WTC11 (cell line): ENCODE data around the gene LOXL4. TPM values are rescaled to one million over a fixed set of nuclear protein-coding genes. Genes with fewer than 3 reads are reported as not detected.

Experiments used
- ATAC-seq: fragments of 200-7000 bp; cut with Tn5 transposase; 2 replicates; pipeline ENCODE4 v1.10.0; 2021; ENCODE audit warnings: mild to moderate bottlenecking, moderate library complexity
- CTCF ChIA-PET: fragments of 300-600 bp; sonication (Branson Sonifier 250); formaldehyde crosslinking; loops from one replicate; lab custom pipeline; 2021; ENCODE audit warnings: antibody characterized with exemption; lab: Charles Lee
- POLR2A ChIA-PET: fragments of 350-600 bp; sonication (Branson Sonifier 250); formaldehyde crosslinking; loops from one replicate; lab custom pipeline; 2021; ENCODE audit warnings: antibody characterized with exemption; lab: Charles Lee
- DNase-seq: peaks from one replicate; pipeline ENCODE4 v3.0.0; 2021; ENCODE audit warnings: low spot score
- H3K27ac Mint-ChIP-seq: 2 replicates; pipeline ENCODE4 v1.8.0; 2021; ENCODE audit warnings: mixed read lengths
- H3K27me3 Mint-ChIP-seq: 2 replicates; pipeline ENCODE4 v1.8.0; 2021; ENCODE audit warnings: low read depth, mild to moderate bottlenecking, moderate library complexity, mixed read lengths
- H3K36me3 Mint-ChIP-seq: 2 replicates; pipeline ENCODE4 v1.8.0; 2021; ENCODE audit warnings: mixed read lengths
- H3K4me1 Mint-ChIP-seq: 2 replicates; pipeline ENCODE4 v1.8.0; 2022; ENCODE audit warnings: mixed read lengths
- H3K4me3 Mint-ChIP-seq: 2 replicates; pipeline ENCODE4 v1.8.0; 2021; ENCODE audit warnings: mild to moderate bottlenecking, moderate library complexity, mixed read lengths
- H3K9me3 Mint-ChIP-seq: 2 replicates; pipeline ENCODE4 v1.8.0; 2021; ENCODE audit warnings: mixed read lengths
- ATF6 ChIP-seq: sonication (generic); formaldehyde crosslinking; IDR thresholded peaks from 2 replicates; pipeline ENCODE4 v1.8.1; 2023; ENCODE audit warnings: mild to moderate bottlenecking, missing genetic modification reagents
- FOXP4 ChIP-seq: sonication (generic); formaldehyde crosslinking; IDR thresholded peaks from 2 replicates; pipeline ENCODE4 v1.8.0; 2022; ENCODE audit warnings: mild to moderate bottlenecking, missing genetic modification reagents
- GABPB1 ChIP-seq: sonication (generic); formaldehyde crosslinking; IDR thresholded peaks from 2 replicates; pipeline ENCODE4 v1.8.1; 2023; ENCODE audit warnings: mild to moderate bottlenecking, missing genetic modification reagents
- IRF2 ChIP-seq: sonication (generic); formaldehyde crosslinking; IDR thresholded peaks from 2 replicates; pipeline ENCODE4 v1.8.0; 2022; ENCODE audit warnings: low read depth, missing genetic modification reagents, borderline replicate concordance
- JAZF1 ChIP-seq: fragments of 250-450 bp; sonication (Bioruptor Pico); IDR thresholded peaks from 2 replicates; pipeline ENCODE4 v1.9.0; 2021; ENCODE audit warnings: moderate library complexity, mild to moderate bottlenecking, inconsistent platforms
- KAT7 ChIP-seq: sonication (generic); formaldehyde crosslinking; IDR thresholded peaks from 2 replicates; pipeline ENCODE4 v1.8.1; 2023; ENCODE audit warnings: missing genetic modification reagents, mild to moderate bottlenecking, borderline replicate concordance
- ZNF416 ChIP-seq: fragments of 250-450 bp; sonication (Bioruptor Pico); IDR thresholded peaks from 2 replicates; pipeline ENCODE4 v1.9.0; 2021; ENCODE audit warnings: mild to moderate bottlenecking, inconsistent platforms
- total RNA-seq: library from RNA; stranded (reverse); gene quantifications from 3 replicates; pipeline ENCODE4 v1.2.3, GENCODE V29; 2021
- TF ChIP-seq, protein P1 (sequence below): sonication (generic); formaldehyde crosslinking; IDR thresholded peaks from 2 replicates; pipeline ENCODE4 v1.8.0; 2022; ENCODE audit warnings: mild to moderate bottlenecking, missing genetic modification reagents
- TF ChIP-seq, protein P2 (sequence below): sonication (generic); formaldehyde crosslinking; IDR thresholded peaks from 2 replicates; pipeline ENCODE4 v1.8.0; 2022; ENCODE audit warnings: missing genetic modification reagents
- TF ChIP-seq, protein P3 (sequence below): sonication (generic); formaldehyde crosslinking; IDR thresholded peaks from 2 replicates; pipeline ENCODE4 v1.8.1; 2022; ENCODE audit warnings: missing genetic modification reagents, borderline replicate concordance
- TF ChIP-seq, protein P4 (sequence below): sonication (generic); formaldehyde crosslinking; IDR thresholded peaks from 2 replicates; pipeline ENCODE4 v1.8.0; 2022; ENCODE audit warnings: mild to moderate bottlenecking, missing genetic modification reagents

Gene LOXL4
- total RNA-seq, 1 experiment from 2014 or later, result 0.35 TPM

- TF ChIP-seq JAZF1 (CRISPR knock-in tag), result no peak
- TF ChIP-seq IRF2 (CRISPR knock-in tag), result no peak
- TF ChIP-seq, protein P1, sequence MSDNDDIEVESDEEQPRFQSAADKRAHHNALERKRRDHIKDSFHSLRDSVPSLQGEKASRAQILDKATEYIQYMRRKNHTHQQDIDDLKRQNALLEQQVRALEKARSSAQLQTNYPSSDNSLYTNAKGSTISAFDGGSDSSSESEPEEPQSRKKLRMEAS (CRISPR knock-in tag), result no peak
- TF ChIP-seq, protein P2, sequence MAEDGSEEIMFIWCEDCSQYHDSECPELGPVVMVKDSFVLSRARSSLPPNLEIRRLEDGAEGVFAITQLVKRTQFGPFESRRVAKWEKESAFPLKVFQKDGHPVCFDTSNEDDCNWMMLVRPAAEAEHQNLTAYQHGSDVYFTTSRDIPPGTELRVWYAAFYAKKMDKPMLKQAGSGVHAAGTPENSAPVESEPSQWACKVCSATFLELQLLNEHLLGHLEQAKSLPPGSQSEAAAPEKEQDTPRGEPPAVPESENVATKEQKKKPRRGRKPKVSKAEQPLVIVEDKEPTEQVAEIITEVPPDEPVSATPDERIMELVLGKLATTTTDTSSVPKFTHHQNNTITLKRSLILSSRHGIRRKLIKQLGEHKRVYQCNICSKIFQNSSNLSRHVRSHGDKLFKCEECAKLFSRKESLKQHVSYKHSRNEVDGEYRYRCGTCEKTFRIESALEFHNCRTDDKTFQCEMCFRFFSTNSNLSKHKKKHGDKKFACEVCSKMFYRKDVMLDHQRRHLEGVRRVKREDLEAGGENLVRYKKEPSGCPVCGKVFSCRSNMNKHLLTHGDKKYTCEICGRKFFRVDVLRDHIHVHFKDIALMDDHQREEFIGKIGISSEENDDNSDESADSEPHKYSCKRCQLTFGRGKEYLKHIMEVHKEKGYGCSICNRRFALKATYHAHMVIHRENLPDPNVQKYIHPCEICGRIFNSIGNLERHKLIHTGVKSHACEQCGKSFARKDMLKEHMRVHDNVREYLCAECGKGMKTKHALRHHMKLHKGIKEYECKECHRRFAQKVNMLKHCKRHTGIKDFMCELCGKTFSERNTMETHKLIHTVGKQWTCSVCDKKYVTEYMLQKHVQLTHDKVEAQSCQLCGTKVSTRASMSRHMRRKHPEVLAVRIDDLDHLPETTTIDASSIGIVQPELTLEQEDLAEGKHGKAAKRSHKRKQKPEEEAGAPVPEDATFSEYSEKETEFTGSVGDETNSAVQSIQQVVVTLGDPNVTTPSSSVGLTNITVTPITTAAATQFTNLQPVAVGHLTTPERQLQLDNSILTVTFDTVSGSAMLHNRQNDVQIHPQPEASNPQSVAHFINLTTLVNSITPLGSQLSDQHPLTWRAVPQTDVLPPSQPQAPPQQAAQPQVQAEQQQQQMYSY (CRISPR knock-in tag), result no peak
- TF ChIP-seq, protein P3, sequence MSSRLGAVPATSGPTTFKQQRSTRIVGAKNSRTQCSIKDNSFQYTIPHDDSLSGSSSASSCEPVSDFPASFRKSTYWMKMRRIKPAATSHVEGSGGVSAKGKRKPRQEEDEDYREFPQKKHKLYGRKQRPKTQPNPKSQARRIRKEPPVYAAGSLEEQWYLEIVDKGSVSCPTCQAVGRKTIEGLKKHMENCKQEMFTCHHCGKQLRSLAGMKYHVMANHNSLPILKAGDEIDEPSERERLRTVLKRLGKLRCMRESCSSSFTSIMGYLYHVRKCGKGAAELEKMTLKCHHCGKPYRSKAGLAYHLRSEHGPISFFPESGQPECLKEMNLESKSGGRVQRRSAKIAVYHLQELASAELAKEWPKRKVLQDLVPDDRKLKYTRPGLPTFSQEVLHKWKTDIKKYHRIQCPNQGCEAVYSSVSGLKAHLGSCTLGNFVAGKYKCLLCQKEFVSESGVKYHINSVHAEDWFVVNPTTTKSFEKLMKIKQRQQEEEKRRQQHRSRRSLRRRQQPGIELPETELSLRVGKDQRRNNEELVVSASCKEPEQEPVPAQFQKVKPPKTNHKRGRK, result no peak
- TF ChIP-seq, all 79 proteins: peak for 0
- DNase-seq (no peak), ATAC-seq (no peak)
- Mint-ChIP-seq H3K4me1 (peaks cover 19% of the 10 kb centered on the region), H3K36me3 (no peaks in the 10 kb centered on the region), H3K27me3 (no peaks in the 10 kb centered on the region; the same call in 1 of the 2 replicates), H3K4me3 (no peak overlapping the region), H3K9me3 (no peaks in the 10 kb centered on the region), H3K27ac (no peak overlapping the region)
- CTCF ChIA-PET, result interaction anchor here (1.0 to 2.5 kb wide), 4 partner anchors 9 to 38 kb away, joined by 3 to 33 read pairs (median 6); no protein-coding TSS in a partner anchor
- POLR2A ChIA-PET, result no interaction called here
These were observed 32.7 kb upstream of the LOXL4 start for GRCh38 chr10:98300526-98301229.

DNA sequence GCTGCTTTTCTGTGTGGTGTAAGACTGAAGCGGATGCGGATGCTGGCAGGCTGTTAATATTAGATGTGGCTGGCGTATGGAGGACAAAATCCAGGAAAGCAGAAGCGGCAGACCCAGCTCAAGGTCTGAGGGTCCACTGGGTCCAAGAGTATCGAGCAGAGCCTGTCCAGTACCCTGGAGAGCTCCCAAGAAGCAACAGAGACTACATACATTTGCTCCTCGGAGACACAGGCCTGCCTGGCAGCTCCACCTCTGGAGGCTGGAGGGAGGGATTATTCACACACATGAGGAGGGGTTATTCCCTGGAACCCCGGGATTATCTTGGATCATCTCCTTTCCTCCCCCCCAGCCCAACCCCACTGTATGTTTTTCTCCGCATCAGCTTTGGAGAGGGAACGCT, 31.3 kb upstream of the LOXL4 start:
- no peak overlapping the region for H3K4me3 Mint-ChIP-seq
- POLR2A ChIA-PET, result no interaction called here
- peak; percentile 39 for DNase-seq

GRCh38 chr10:98296524-98296923, 28.5 kb upstream of the LOXL4 start:
- H3K4me1 Mint-ChIP-seq, result peaks cover 18% of the 10 kb centered on the region
- no peaks in the 10 kb centered on the region for H3K9me3 Mint-ChIP-seq
- ChIA-PET CTCF (interaction anchor here (0.7 to 2.9 kb wide), 9 partner anchors 9 to 255 kb away, joined by 3 to 34 read pairs (median 4); partner anchors contain the start of gene LOXL4), POLR2A (no interaction called here)
- peak; percentile 36 for ATAC-seq
- no peak for DNase-seq
- TF ChIP-seq ATF6 (CRISPR knock-in tag), result no peak
- TF ChIP-seq, protein P4, sequence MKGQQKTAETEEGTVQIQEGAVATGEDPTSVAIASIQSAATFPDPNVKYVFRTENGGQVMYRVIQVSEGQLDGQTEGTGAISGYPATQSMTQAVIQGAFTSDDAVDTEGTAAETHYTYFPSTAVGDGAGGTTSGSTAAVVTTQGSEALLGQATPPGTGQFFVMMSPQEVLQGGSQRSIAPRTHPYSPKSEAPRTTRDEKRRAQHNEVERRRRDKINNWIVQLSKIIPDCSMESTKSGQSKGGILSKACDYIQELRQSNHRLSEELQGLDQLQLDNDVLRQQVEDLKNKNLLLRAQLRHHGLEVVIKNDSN (CRISPR knock-in tag), result no peak
- no peak for TF ChIP-seq GABPB1 (CRISPR knock-in tag)
- no peak for TF ChIP-seq KAT7 (CRISPR knock-in tag)
- TF ChIP-seq, all 79 proteins: peak for 0
- no peaks in the 10 kb centered on the region; the same call in 1 of the 2 replicates for H3K27me3 Mint-ChIP-seq
- H3K4me3 Mint-ChIP-seq, result no peak overlapping the region
- no peak overlapping the region for H3K27ac Mint-ChIP-seq
- no peaks in the 10 kb centered on the region for H3K36me3 Mint-ChIP-seq

More for the DNA sequence above, 31.3 kb upstream of the LOXL4 start:
- Mint-ChIP-seq H3K36me3 (no peaks in the 10 kb centered on the region), H3K9me3 (no peaks in the 10 kb centered on the region), H3K27ac (no peak overlapping the region), H3K4me1 (peaks cover 23% of the 10 kb centered on the region), H3K27me3 (no peaks in the 10 kb centered on the region; the same call in 1 of the 2 replicates)
- CTCF ChIA-PET, result interaction anchor here (0.5 to 2.5 kb wide), 5 partner anchors 9 to 33 kb away, joined by 3 to 33 read pairs (median 3); no protein-coding TSS in a partner anchor
- peak; percentile 80 for ATAC-seq
- TF ChIP-seq FOXP4 (CRISPR knock-in tag) (0 out of 2 replicates have a peak, but pooled peaks have one; percentile 29), ZNF416 (no peak)
